ENCODE measurements around the gene AGAP6.
"Not testable (repeated sequence)": the region's sequence is repeated elsewhere in the genome, so short reads cannot be mapped to it uniquely, and the experiment has no call there.

GRCh38 chr10:50051995-50052660 lies 63.9 kb downstream of the AGAP6 start:
- not testable (repeated sequence) for TF ChIP-seq POLR2A, CTCF (IDR thresholded peaks at IDR 0.05)
